K562 (cell line): Measurements from ENCODE around the gene ECHDC3. TPM values are rescaled to one million over a fixed set of nuclear protein-coding genes. Genes with fewer than 3 reads are reported as not detected.
"Not testable (repeated sequence)": the region's sequence is repeated elsewhere in the genome, so short reads cannot be mapped to it uniquely, and the experiment has no call there.

Source experiments
- ATAC-seq: fragments of 200-7000 bp; cut with Tn5 transposase; 3 replicates; pipeline ENCODE4 v1.9.1; 2020; ENCODE audit warnings: moderate library complexity
- BruUV-seq: library from RNA; stranded (reverse); fragments of 400-500 nt; replicated peaks from 2 replicates; lab custom pipeline; 2021; lab: Mats Ljungman, UMichigan
- CTCF ChIA-PET: fragments of 300-600 bp; formaldehyde crosslinking; extraction: SDS; loops from one replicate; lab custom pipeline; 2021; ENCODE audit warnings: low intra/inter-chr PET ratio; lab: Yijun Ruan, JAX
- POLR2A ChIA-PET: fragments of 300-600, 350-650 bp; sonication (Branson Sonifier 250); formaldehyde crosslinking; extraction: SDS; loops from one replicate; lab custom pipeline; 2021; ENCODE audit warnings: antibody characterized with exemption, inconsistent platforms; lab: Yijun Ruan, JAX
- DNase-seq, 4 experiments: peaks; one replicate each; pipeline versions ENCODE4 v3.0.0 to v3.0.0-alpha.2; 2011 to 2018; ENCODE audit warnings: low spot score in 3 of 4, mixed read lengths in 3 of 4; ENCODE audit errors: extremely low read depth in 1 of 4
- FAIRE-seq: peaks from 2 replicates; lab custom pipeline; 2011; peaks lifted over from hg19 to GRCh38; lab: Jason Lieb, UNC
- H2AFZ ChIP-seq: 2 replicates; pipeline ENCODE4 v1.6.0; 2011; ENCODE audit warnings: low read depth, low read length, control low read depth, inconsistent platforms
- H3K27ac ChIP-seq: fragments of 200-600 bp; 3 replicates; pipeline ENCODE4 v1.8.0; 2011; ENCODE audit warnings: low read depth, mild to moderate bottlenecking, control low read depth, inconsistent platforms, low read length, moderate library complexity, mixed read lengths; ENCODE audit errors: extremely low read depth
- H3K27me3 ChIP-seq, 2 experiments: fragments of 300-600 bp in 1 of 2; 2 replicates in 1 of 2; 3 replicates in 1 of 2; pipeline versions ENCODE4 v1.6.0 to v1.8.0; 2011; ENCODE audit warnings: inconsistent platforms in 2 of 2, low read length in 2 of 2, mild to moderate bottlenecking in 1 of 2, mixed read lengths in 1 of 2, moderate library complexity in 1 of 2; ENCODE audit not compliant: control insufficient read depth in 2 of 2, insufficient read depth in 2 of 2
- H3K36me3 ChIP-seq: fragments of 300-600 bp; 3 replicates; pipeline ENCODE4 v1.8.0; 2011; ENCODE audit warnings: mild to moderate bottlenecking, low read length, inconsistent platforms; ENCODE audit not compliant: control insufficient read depth, insufficient read depth
- H3K4me1 ChIP-seq, 2 experiments: fragments of 200-600 bp in 1 of 2; replicated peaks in 1 of 2; 2 replicates in 1 of 2; 3 replicates in 1 of 2; pipeline versions ENCODE4 v1.5.1 to v1.8.0; 2011; ENCODE audit warnings: inconsistent platforms in 2 of 2, low read length in 2 of 2, mild to moderate bottlenecking in 1 of 2, mixed read lengths in 1 of 2, moderate library complexity in 1 of 2; ENCODE audit not compliant: control insufficient read depth in 2 of 2, insufficient read depth in 2 of 2
- H3K4me2 ChIP-seq: 2 replicates; pipeline ENCODE4 v1.6.1; 2011; ENCODE audit warnings: low read length, control low read depth, inconsistent platforms, mixed read lengths; ENCODE audit not compliant: insufficient read depth
- H3K4me3 ChIP-seq: fragments of 200-600 bp; sonication (generic), shearing (Covaris generic); 2 replicates; pipeline ENCODE4 v1.5.1; 2016; ENCODE audit warnings: control low read depth, inconsistent platforms
- H3K79me2 ChIP-seq: fragments of 200-600 bp; 3 replicates; pipeline ENCODE4 v1.8.0; 2011; ENCODE audit warnings: low read length, inconsistent platforms; ENCODE audit not compliant: control insufficient read depth, insufficient read depth
- H3K9ac ChIP-seq, 2 experiments: 2 replicates each; pipeline versions ENCODE4 v1.6.0 to v1.6.1; 2011; ENCODE audit warnings: low read depth in 2 of 2, low read length in 2 of 2, control low read depth in 1 of 2, inconsistent platforms in 1 of 2, mild to moderate bottlenecking in 1 of 2, mixed read lengths in 1 of 2; ENCODE audit not compliant: insufficient read depth in 1 of 2
- H3K9me1 ChIP-seq: one replicate; pipeline ENCODE4 v1.6.0; 2011; ENCODE audit warnings: inconsistent platforms, mild to moderate bottlenecking, low read length, moderate library complexity; ENCODE audit not compliant: control insufficient read depth, insufficient read depth
- H3K9me3 ChIP-seq: replicated peaks from 2 replicates; pipeline ENCODE4 v1.5.1; 2011; ENCODE audit warnings: low read depth, low read length, inconsistent platforms; ENCODE audit not compliant: control insufficient read depth, insufficient read depth
- H4K20me1 ChIP-seq: replicated peaks from 2 replicates; pipeline ENCODE4 v1.6.1; 2011; ENCODE audit warnings: low read length, inconsistent platforms, mixed read lengths; ENCODE audit not compliant: control insufficient read depth, insufficient read depth
- NELFE ChIP-seq: IDR thresholded peaks from 2 replicates; pipeline ENCODE4 v1.6.1; 2011; ENCODE audit warnings: mild to moderate bottlenecking; ENCODE audit not compliant: insufficient read depth, insufficient read length
- ZBED1 ChIP-seq: IDR thresholded peaks from 2 replicates; pipeline ENCODE4 v1.6.1; 2014
- WGBS: fragments of 100-300 bp; shearing (Covaris generic); methylation state at CpG from one replicate; pipeline ENCODE4 v1.1.6; 2016; ENCODE audit warnings: low coverage, mixed read lengths; ENCODE audit not compliant: insufficient coverage; ENCODE audit errors: missing lambda C conversion rate; 5-methylcytosine and 5-hydroxymethylcytosine counted together
- in situ Hi-C: fragments of 300-500 bp; cut with MboI; formaldehyde crosslinking; loops from 4 replicates; pipeline ENCODE4 v1.15.0; 2018; ENCODE audit warnings: inconsistent platforms, mixed read lengths
- intact Hi-C: fragments of 100-400 bp; cut with micrococcal nuclease; formaldehyde crosslinking; loops from 2 replicates; pipeline ENCODE4 v1.14.2; 2022
- polyA plus RNA-seq, 8 experiments: library from polyadenylated mRNA; depleted of rRNA in 4 of 8; stranded (reverse) in 5 of 8; unstranded in 3 of 8; fragments of >200 nt; fragmentation: Nextera tagmentation in 2 of 8; fragmentation: Illumina TruSeq in 1 of 8; extraction: Ambion mirVana in 2 of 8; extraction: Trizol in 1 of 8; gene quantifications; 2 replicates each; pipeline versions ENCODE4 v1.2.1 to v1.2.3, GENCODE V29; 2011 to 2014; ENCODE audit warnings: inconsistent platforms in 1 of 8, missing spikeins in 1 of 8
- total RNA-seq, 7 experiments: library from RNA; depleted of rRNA in 6 of 7; stranded (reverse); fragments of >200 nt in 6 of 7; fragmentation: Illumina TruSeq in 2 of 7; extraction: Trizol in 2 of 7; gene quantifications; 2 replicates each; pipeline versions ENCODE4 v1.2.1 to v1.2.3, GENCODE V29; 2011 to 2021; ENCODE audit warnings: low replicate concordance in 1 of 7

The ECHDC3 gene
- total and polyA plus RNA-seq, 9 of the 15 experiments (the other 6 are each of a cell fraction or from before 2014, with no cell fraction given): 0.53 to 21.9 (median 15.7) TPM

GRCh38 chr10:11730779-11731178 lies 11.4 kb upstream of the ECHDC3 start (continued):
- TF ChIP-seq NELFE: no peak
- TF ChIP-seq ZBED1: no peak

- peaks cover 4 to 11% of the 10 kb centered on the region in 2 experiments; a peak in 4 of 5 replicates for H3K4me1 ChIP-seq
- H3K79me2 ChIP-seq, ATAC-seq, H3K9ac ChIP-seq, H3K4me3 ChIP-seq, H2AFZ ChIP-seq, H4K20me1 ChIP-seq, H3K4me2 ChIP-seq, H3K9me3 ChIP-seq, DNase-seq, H3K27me3 ChIP-seq, H3K9me1 ChIP-seq, H3K27ac ChIP-seq, FAIRE-seq, in situ Hi-C loops, H3K36me3 ChIP-seq, POLR2A ChIA-PET, CTCF ChIA-PET, intact Hi-C loops, BruUV-seq: not testable (repeated sequence)
- WGBS: no CpG with 5 or more reads among the region's 15 CpGs
These were observed 5.4 kb upstream of the ECHDC3 start for GRCh38 chr10:11736767-11737166.

- H3K9me3 ChIP-seq, H3K4me3 ChIP-seq, H3K27me3 ChIP-seq, BruUV-seq, in situ Hi-C loops, H3K9me1 ChIP-seq, H3K79me2 ChIP-seq, intact Hi-C loops, H3K36me3 ChIP-seq, H4K20me1 ChIP-seq, POLR2A ChIA-PET, H3K9ac ChIP-seq: not testable (repeated sequence)
- CTCF ChIA-PET: interaction anchor here (0.7 kb wide), 1 partner anchor 144 kb away, joined by 3 read pairs; no protein-coding TSS in a partner anchor
- FAIRE-seq (peak; percentile 46), DNase-seq (peak; percentile 43 to 76 (median 55)), ATAC-seq (peak; percentile 37)
- Histone ChIP-seq H3K4me2 (peak overlapping the region; percentile 63), H3K27ac (peak overlapping the region; percentile 52; the same call in 1 of the 3 replicates), H2AFZ (peak overlapping the region; percentile 95), H3K4me1 (peaks cover 10 to 13% of the 10 kb centered on the region in 2 experiments; a peak in 4 of 5 replicates)
- WGBS: 24% methylated on average over 12 of the region's 27 CpGs
These were observed 4.7 kb upstream of the ECHDC3 start for GRCh38 chr10:11737258-11738032.
